WTC11 (cell line): ENCODE results near the gene GRAMD4. TPM values are rescaled to one million over a fixed set of nuclear protein-coding genes. Genes with fewer than 3 reads are reported as not detected.
A peak's percentile ranks its signal among the peaks of the same experiment; 100 is the strongest.
"Not testable (repeated sequence)": the region's sequence is repeated elsewhere in the genome, so short reads cannot be mapped to it uniquely, and the experiment has no call there.

ENCODE experiments used
- ATAC-seq: fragments of 200-7000 bp; cut with Tn5 transposase; 2 replicates; pipeline ENCODE4 v1.10.0; 2021; ENCODE audit warnings: mild to moderate bottlenecking, moderate library complexity
- CTCF ChIA-PET: fragments of 300-600 bp; sonication (Branson Sonifier 250); formaldehyde crosslinking; loops from one replicate; lab custom pipeline; 2021; ENCODE audit warnings: antibody characterized with exemption; lab: Charles Lee
- POLR2A ChIA-PET: fragments of 350-600 bp; sonication (Branson Sonifier 250); formaldehyde crosslinking; loops from one replicate; lab custom pipeline; 2021; ENCODE audit warnings: antibody characterized with exemption; lab: Charles Lee
- DNase-seq: peaks from one replicate; pipeline ENCODE4 v3.0.0; 2021; ENCODE audit warnings: low spot score
- H3K27ac Mint-ChIP-seq: 2 replicates; pipeline ENCODE4 v1.8.0; 2021; ENCODE audit warnings: mixed read lengths
- H3K27me3 Mint-ChIP-seq: 2 replicates; pipeline ENCODE4 v1.8.0; 2021; ENCODE audit warnings: low read depth, mild to moderate bottlenecking, moderate library complexity, mixed read lengths
- H3K36me3 Mint-ChIP-seq: 2 replicates; pipeline ENCODE4 v1.8.0; 2021; ENCODE audit warnings: mixed read lengths
- H3K4me1 Mint-ChIP-seq: 2 replicates; pipeline ENCODE4 v1.8.0; 2022; ENCODE audit warnings: mixed read lengths
- H3K4me3 Mint-ChIP-seq: 2 replicates; pipeline ENCODE4 v1.8.0; 2021; ENCODE audit warnings: mild to moderate bottlenecking, moderate library complexity, mixed read lengths
- H3K9me3 Mint-ChIP-seq: 2 replicates; pipeline ENCODE4 v1.8.0; 2021; ENCODE audit warnings: mixed read lengths
- ATF1 ChIP-seq: sonication (generic); formaldehyde crosslinking; IDR thresholded peaks from 2 replicates; pipeline ENCODE4 v1.8.1; 2023; ENCODE audit warnings: mild to moderate bottlenecking, moderate library complexity, missing genetic modification reagents
- ESRRA ChIP-seq: sonication (generic); formaldehyde crosslinking; IDR thresholded peaks from 2 replicates; pipeline ENCODE4 v1.8.1; 2022; ENCODE audit warnings: mild to moderate bottlenecking, missing genetic modification reagents, borderline replicate concordance
- FOXJ3 ChIP-seq: sonication (generic); formaldehyde crosslinking; IDR thresholded peaks from 2 replicates; pipeline ENCODE4 v1.9.0; 2021; ENCODE audit warnings: missing genetic modification reagents, mild to moderate bottlenecking, borderline replicate concordance
- FOXP1 ChIP-seq: sonication (generic); formaldehyde crosslinking; IDR thresholded peaks from 2 replicates; pipeline ENCODE4 v1.8.0; 2022; ENCODE audit warnings: missing genetic modification reagents, mild to moderate bottlenecking, moderate library complexity, borderline replicate concordance
- JAZF1 ChIP-seq: fragments of 250-450 bp; sonication (Bioruptor Pico); IDR thresholded peaks from 2 replicates; pipeline ENCODE4 v1.9.0; 2021; ENCODE audit warnings: moderate library complexity, mild to moderate bottlenecking, inconsistent platforms
- KAT7 ChIP-seq: sonication (generic); formaldehyde crosslinking; IDR thresholded peaks from 2 replicates; pipeline ENCODE4 v1.8.1; 2023; ENCODE audit warnings: missing genetic modification reagents, mild to moderate bottlenecking, borderline replicate concordance
- RELA ChIP-seq: sonication (generic); formaldehyde crosslinking; IDR thresholded peaks from 2 replicates; pipeline ENCODE4 v1.8.1; 2022; ENCODE audit warnings: missing genetic modification reagents, mild to moderate bottlenecking, borderline replicate concordance
- SOX15 ChIP-seq: fragments of 250-450 bp; sonication (Bioruptor Pico); IDR thresholded peaks from 2 replicates; pipeline ENCODE4 v1.9.0; 2021; ENCODE audit warnings: mild to moderate bottlenecking
- TCF7 ChIP-seq: sonication (generic); formaldehyde crosslinking; IDR thresholded peaks from 2 replicates; pipeline ENCODE4 v1.8.0; 2022; ENCODE audit warnings: mild to moderate bottlenecking, low read depth, missing genetic modification reagents, moderate library complexity
- TEAD1 ChIP-seq: sonication (generic); formaldehyde crosslinking; IDR thresholded peaks from 2 replicates; pipeline ENCODE4 v1.8.0; 2022; ENCODE audit warnings: mild to moderate bottlenecking, missing genetic modification reagents
- TP53 ChIP-seq: sonication (generic); formaldehyde crosslinking; IDR thresholded peaks from 2 replicates; pipeline ENCODE4 v1.8.1; 2023; ENCODE audit warnings: mild to moderate bottlenecking, missing genetic modification reagents
- ZMAT4 ChIP-seq: fragments of 250-450 bp; sonication (Bioruptor Pico); IDR thresholded peaks from 2 replicates; pipeline ENCODE4 v1.9.0; 2021; ENCODE audit warnings: mild to moderate bottlenecking
- ZNF232 ChIP-seq: sonication (generic); formaldehyde crosslinking; IDR thresholded peaks from 2 replicates; pipeline ENCODE4 v1.8.0; 2022; ENCODE audit warnings: mild to moderate bottlenecking, missing genetic modification reagents
- ZNF396 ChIP-seq: fragments of 250-450 bp; sonication (Bioruptor Pico); IDR thresholded peaks from 2 replicates; pipeline ENCODE4 v1.8.0; 2021; ENCODE audit warnings: mild to moderate bottlenecking, moderate library complexity, borderline replicate concordance
- total RNA-seq: library from RNA; stranded (reverse); gene quantifications from 3 replicates; pipeline ENCODE4 v1.2.3, GENCODE V29; 2021
- TF ChIP-seq, protein P1 (sequence below): sonication (generic); formaldehyde crosslinking; IDR thresholded peaks from 2 replicates; pipeline ENCODE4 v1.8.1; 2023; ENCODE audit warnings: mild to moderate bottlenecking, missing genetic modification reagents, borderline replicate concordance
- TF ChIP-seq, protein P2 (sequence below): sonication (generic); formaldehyde crosslinking; IDR thresholded peaks from 2 replicates; pipeline ENCODE4 v1.8.1; 2023; ENCODE audit warnings: mild to moderate bottlenecking, missing genetic modification reagents
- TF ChIP-seq, protein P3 (sequence below): fragments of 200-600 bp; IDR thresholded peaks from 2 replicates; pipeline ENCODE4 v1.8.0; 2022; ENCODE audit warnings: antibody characterized with exemption
- TF ChIP-seq, protein P4 (sequence below): sonication (generic); formaldehyde crosslinking; IDR thresholded peaks from 2 replicates; pipeline ENCODE4 v1.8.0; 2022; ENCODE audit warnings: mild to moderate bottlenecking, missing genetic modification reagents

The GRAMD4 gene
- total RNA-seq, 1 experiment from 2014 or later, result 41.0 TPM

GRCh38 chr22:46620588-46621242 lies 529 bp downstream of the GRAMD4 start:
- DNase-seq (no peak), ATAC-seq (no peak; the same call in 1 of the 2 replicates)
- no peaks in the 10 kb centered on the region for H3K36me3 Mint-ChIP-seq
- POLR2A ChIA-PET, result no interaction called here
- no peak overlapping the region for H3K4me3 Mint-ChIP-seq
- H3K27me3 Mint-ChIP-seq, result no peaks in the 10 kb centered on the region
- TF ChIP-seq ZMAT4 (CRISPR knock-in tag), result no peak
- TF ChIP-seq TEAD1 (CRISPR knock-in tag), result no peak
- TF ChIP-seq ZNF232 (CRISPR knock-in tag), result no peak
- TF ChIP-seq RELA (CRISPR knock-in tag), result no peak
- TF ChIP-seq, protein P1, sequence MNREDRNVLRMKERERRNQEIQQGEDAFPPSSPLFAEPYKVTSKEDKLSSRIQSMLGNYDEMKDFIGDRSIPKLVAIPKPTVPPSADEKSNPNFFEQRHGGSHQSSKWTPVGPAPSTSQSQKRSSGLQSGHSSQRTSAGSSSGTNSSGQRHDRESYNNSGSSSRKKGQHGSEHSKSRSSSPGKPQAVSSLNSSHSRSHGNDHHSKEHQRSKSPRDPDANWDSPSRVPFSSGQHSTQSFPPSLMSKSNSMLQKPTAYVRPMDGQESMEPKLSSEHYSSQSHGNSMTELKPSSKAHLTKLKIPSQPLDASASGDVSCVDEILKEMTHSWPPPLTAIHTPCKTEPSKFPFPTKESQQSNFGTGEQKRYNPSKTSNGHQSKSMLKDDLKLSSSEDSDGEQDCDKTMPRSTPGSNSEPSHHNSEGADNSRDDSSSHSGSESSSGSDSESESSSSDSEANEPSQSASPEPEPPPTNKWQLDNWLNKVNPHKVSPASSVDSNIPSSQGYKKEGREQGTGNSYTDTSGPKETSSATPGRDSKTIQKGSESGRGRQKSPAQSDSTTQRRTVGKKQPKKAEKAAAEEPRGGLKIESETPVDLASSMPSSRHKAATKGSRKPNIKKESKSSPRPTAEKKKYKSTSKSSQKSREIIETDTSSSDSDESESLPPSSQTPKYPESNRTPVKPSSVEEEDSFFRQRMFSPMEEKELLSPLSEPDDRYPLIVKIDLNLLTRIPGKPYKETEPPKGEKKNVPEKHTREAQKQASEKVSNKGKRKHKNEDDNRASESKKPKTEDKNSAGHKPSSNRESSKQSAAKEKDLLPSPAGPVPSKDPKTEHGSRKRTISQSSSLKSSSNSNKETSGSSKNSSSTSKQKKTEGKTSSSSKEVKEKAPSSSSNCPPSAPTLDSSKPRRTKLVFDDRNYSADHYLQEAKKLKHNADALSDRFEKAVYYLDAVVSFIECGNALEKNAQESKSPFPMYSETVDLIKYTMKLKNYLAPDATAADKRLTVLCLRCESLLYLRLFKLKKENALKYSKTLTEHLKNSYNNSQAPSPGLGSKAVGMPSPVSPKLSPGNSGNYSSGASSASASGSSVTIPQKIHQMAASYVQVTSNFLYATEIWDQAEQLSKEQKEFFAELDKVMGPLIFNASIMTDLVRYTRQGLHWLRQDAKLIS (CRISPR knock-in tag), result no peak
- CTCF ChIA-PET, result interaction anchor here (1.8 kb wide), 1 partner anchor 57 kb away, joined by 7 read pairs; no protein-coding TSS in a partner anchor
- H3K9me3 Mint-ChIP-seq, result no peaks in the 10 kb centered on the region
- peaks cover 2% of the 10 kb centered on the region for H3K4me1 Mint-ChIP-seq
- no peak overlapping the region for H3K27ac Mint-ChIP-seq

GRCh38 chr22:46621243-46621930 lies 1.2 kb downstream of the GRAMD4 start:
- not testable (repeated sequence) for H3K4me3 Mint-ChIP-seq
- peak overlapping the region; percentile 54; the same call in 1 of the 2 replicates for H3K27ac Mint-ChIP-seq

GRCh38 chr22:46622081-46622521 lies 1.9 kb downstream of the GRAMD4 start:
- no peaks in the 10 kb centered on the region for H3K9me3 Mint-ChIP-seq
- CTCF ChIA-PET, result interaction anchor here (1.8 kb wide), 1 partner anchor 59 kb away, joined by 7 read pairs; no protein-coding TSS in a partner anchor
- no peaks in the 10 kb centered on the region for H3K27me3 Mint-ChIP-seq
- ATAC-seq (no peak), DNase-seq (no peak)
- H3K4me1 Mint-ChIP-seq, result peaks cover 11% of the 10 kb centered on the region
- H3K4me3 Mint-ChIP-seq, result no peak overlapping the region
- H3K36me3 Mint-ChIP-seq, result no peaks in the 10 kb centered on the region
- POLR2A ChIA-PET, result no interaction called here
- no peak overlapping the region; the same call in 1 of the 2 replicates for H3K27ac Mint-ChIP-seq
- TF ChIP-seq JAZF1 (CRISPR knock-in tag), result no peak
- no peak for TF ChIP-seq TCF7 (CRISPR knock-in tag)
- TF ChIP-seq ATF1 (CRISPR knock-in tag), result no peak
- TF ChIP-seq FOXJ3 (CRISPR knock-in tag), result no peak
- no peak for TF ChIP-seq FOXP1 (CRISPR knock-in tag)
- TF ChIP-seq, protein P2, sequence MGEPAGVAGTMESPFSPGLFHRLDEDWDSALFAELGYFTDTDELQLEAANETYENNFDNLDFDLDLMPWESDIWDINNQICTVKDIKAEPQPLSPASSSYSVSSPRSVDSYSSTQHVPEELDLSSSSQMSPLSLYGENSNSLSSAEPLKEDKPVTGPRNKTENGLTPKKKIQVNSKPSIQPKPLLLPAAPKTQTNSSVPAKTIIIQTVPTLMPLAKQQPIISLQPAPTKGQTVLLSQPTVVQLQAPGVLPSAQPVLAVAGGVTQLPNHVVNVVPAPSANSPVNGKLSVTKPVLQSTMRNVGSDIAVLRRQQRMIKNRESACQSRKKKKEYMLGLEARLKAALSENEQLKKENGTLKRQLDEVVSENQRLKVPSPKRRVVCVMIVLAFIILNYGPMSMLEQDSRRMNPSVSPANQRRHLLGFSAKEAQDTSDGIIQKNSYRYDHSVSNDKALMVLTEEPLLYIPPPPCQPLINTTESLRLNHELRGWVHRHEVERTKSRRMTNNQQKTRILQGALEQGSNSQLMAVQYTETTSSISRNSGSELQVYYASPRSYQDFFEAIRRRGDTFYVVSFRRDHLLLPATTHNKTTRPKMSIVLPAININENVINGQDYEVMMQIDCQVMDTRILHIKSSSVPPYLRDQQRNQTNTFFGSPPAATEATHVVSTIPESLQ (CRISPR knock-in tag), result no peak
- TF ChIP-seq, protein P3, sequence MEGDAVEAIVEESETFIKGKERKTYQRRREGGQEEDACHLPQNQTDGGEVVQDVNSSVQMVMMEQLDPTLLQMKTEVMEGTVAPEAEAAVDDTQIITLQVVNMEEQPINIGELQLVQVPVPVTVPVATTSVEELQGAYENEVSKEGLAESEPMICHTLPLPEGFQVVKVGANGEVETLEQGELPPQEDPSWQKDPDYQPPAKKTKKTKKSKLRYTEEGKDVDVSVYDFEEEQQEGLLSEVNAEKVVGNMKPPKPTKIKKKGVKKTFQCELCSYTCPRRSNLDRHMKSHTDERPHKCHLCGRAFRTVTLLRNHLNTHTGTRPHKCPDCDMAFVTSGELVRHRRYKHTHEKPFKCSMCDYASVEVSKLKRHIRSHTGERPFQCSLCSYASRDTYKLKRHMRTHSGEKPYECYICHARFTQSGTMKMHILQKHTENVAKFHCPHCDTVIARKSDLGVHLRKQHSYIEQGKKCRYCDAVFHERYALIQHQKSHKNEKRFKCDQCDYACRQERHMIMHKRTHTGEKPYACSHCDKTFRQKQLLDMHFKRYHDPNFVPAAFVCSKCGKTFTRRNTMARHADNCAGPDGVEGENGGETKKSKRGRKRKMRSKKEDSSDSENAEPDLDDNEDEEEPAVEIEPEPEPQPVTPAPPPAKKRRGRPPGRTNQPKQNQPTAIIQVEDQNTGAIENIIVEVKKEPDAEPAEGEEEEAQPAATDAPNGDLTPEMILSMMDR, result no peak
- no peak for TF ChIP-seq TP53 (CRISPR knock-in tag)
- no peak for TF ChIP-seq SOX15
- TF ChIP-seq KAT7, result no peak
- TF ChIP-seq, protein P4, sequence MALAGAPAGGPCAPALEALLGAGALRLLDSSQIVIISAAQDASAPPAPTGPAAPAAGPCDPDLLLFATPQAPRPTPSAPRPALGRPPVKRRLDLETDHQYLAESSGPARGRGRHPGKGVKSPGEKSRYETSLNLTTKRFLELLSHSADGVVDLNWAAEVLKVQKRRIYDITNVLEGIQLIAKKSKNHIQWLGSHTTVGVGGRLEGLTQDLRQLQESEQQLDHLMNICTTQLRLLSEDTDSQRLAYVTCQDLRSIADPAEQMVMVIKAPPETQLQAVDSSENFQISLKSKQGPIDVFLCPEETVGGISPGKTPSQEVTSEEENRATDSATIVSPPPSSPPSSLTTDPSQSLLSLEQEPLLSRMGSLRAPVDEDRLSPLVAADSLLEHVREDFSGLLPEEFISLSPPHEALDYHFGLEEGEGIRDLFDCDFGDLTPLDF (CRISPR knock-in tag), result no peak
- TF ChIP-seq ZNF396 (CRISPR knock-in tag), result no peak
- no peak for TF ChIP-seq ZNF232 (CRISPR knock-in tag)
- no peak for TF ChIP-seq ESRRA

More at GRCh38 chr22:46621243-46621930, 1.2 kb downstream of the GRAMD4 start:
- ATAC-seq, H3K9me3 Mint-ChIP-seq, H3K27me3 Mint-ChIP-seq, POLR2A ChIA-PET, H3K4me1 Mint-ChIP-seq, H3K36me3 Mint-ChIP-seq, DNase-seq: not testable (repeated sequence)
- CTCF ChIA-PET, result interaction anchor here (1.8 kb wide), 1 partner anchor 58 kb away, joined by 7 read pairs; no protein-coding TSS in a partner anchor
